Measurements from ENCODE around the gene CBFA2T2.
"Not testable (repeated sequence)": the region's sequence is repeated elsewhere in the genome, so short reads cannot be mapped to it uniquely, and the experiment has no call there.

The CBFA2T2 gene

DNA sequence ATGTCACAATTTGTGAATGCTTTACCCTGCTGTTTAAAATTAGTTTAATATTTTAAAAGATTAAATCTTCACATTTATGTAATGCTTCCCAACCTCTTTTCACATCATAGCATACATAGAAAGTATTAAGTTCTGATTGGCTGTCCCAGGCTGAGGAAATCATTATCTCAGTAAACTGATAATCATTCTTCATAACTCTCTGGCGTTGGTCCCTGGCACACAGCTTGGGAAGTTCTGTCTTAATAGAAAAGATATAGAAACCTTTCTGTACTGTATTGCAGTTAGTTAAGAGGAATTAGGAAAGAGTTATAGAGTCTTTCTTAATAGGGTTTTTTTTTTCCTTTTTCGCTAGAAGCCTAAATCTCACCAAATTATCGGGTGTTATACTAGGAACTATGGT is 85.4 kb downstream of the CBFA2T2 start:
- no peak for DNase-seq (ENCODE audit: low spot score)

GRCh38 chr20:33576432-33577125 is 86.7 kb downstream of the CBFA2T2 start:
- DNase-seq (ENCODE audit: low spot score), result no peak

DNA sequence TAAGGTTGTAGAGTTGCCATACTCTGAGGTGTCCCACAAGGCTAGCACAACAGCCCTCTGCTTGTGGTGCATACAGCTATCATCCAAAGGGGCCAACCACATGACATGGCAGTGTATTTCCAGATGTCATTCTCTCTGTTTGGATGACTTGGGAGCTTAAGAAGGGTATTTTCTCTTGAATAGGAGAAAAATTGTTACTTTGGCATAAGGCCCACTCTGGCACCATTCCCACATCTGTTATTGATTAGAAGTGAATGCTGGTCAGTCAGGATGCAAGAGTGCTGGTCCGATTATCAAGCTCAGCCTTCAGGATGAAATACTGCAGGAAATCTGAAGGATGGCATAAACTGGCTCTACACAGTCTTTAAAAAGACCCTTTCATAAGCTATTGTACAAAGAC is 88.6 kb downstream of the CBFA2T2 start:
- DNase-seq (ENCODE audit: low spot score), result no peak

DNA sequence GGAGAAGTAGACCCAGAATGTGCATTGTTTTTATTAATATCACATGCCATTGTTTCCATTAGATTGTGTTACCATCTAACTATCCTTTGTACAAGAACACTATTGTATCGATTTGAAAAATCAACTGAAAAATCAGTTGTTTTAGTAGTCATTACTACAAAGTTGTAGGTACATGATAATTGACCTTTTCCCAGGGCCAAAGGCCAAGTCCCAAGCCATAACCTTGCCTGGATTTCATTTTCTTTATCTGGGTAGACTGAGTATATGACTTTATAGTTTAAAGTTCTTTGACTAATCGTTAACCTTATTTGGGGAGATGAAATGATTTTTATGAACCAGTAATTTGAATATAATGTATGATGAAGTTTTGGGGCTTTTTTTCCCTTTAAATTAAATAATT is 93.2 kb downstream of the CBFA2T2 start:
- no peak for DNase-seq (ENCODE audit: low spot score)

- DNase-seq (ENCODE audit: low spot score), result no peak
Measured at GRCh38 chr20:33584976-33585375, 95.1 kb downstream of the CBFA2T2 start.

DNA sequence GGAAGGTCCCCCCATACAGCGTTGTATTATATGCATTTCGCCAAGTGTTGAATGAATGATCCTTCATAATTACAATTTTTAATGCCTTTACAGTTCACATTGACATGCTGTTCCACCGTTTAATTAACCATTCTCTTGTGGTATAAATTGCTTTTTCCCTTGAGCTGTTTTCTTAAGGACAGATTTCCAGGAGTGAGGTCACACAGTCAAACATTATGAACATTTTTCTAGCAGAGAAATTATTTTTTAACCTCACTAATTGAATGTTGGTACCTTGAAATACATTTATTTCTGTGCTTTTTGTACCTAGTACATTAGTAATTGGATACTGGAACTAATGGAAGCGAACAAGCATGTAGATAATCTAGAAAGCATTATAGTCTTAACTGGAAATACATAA is 95.5 kb downstream of the CBFA2T2 start:
- DNase-seq (ENCODE audit: low spot score), result no peak

DNA sequence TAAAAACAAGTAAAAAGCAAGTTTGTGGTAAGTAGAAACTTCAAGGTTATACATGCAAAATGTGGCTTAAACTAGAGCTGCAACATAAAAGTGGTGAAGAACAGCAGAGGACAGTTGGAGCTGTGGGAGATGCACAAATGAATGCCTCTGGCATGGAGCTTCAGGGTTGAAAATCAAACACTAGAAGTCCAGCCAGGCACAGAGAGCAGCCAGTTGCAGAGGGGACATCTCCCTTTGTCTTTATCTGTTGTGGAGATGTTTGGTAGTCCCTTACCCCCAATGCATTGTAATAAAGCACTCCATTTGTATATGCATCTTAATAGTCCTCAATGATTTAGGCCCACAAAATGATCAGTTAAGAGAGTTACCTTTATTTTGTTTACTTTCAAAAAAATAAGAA is 99.2 kb downstream of the CBFA2T2 start:
- DNase-seq (ENCODE audit: low spot score), result no peak

GRCh38 chr20:33591901-33592300 is 102.0 kb downstream of the CBFA2T2 start:
- DNase-seq (ENCODE audit: low spot score), result not testable (repeated sequence)

DNA sequence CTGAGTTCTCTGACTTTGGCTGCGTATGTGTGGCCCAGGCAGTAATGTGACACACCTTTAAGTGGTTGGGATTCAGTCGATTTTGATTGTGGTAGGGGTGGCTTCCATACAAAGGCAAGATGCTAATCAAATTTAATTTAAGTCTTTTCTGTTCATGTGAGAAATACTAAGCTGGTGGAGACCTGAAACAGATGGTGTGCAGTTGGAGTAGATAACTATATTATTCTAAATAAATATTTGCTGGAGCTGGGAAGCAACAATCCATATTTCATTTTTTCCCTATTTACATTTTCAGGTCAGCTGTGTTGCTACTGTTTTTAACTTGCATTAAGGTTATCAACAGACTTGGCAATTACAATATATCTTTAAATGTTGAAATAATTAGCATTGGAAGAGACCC is 104.8 kb downstream of the CBFA2T2 start:
- DNase-seq (ENCODE audit: low spot score), result no peak

GRCh38 chr20:33600414-33600813 is 110.5 kb downstream of the CBFA2T2 start:
- DNase-seq (ENCODE audit: low spot score), result no peak

DNA sequence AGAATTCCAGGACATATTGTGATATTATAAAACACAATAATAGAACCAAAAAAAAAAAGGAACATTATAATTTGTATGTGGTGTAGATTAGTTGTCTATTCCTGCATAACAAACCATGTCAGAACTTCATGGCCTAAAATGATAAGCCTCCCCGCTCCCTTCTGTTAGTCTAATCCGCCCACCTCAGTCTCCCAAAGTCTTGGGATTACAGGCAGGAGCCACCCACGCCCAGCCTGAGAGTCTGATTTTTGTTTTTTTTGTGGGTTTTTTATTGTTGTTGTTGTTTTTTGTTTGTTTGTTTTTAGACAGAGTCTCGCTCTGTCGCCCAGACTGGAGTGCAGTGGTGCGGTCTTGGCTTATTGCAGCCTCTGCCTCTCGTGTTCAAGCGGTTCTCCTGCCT is 111.1 kb downstream of the CBFA2T2 start:
- no peak for DNase-seq (ENCODE audit: low spot score)

DNA sequence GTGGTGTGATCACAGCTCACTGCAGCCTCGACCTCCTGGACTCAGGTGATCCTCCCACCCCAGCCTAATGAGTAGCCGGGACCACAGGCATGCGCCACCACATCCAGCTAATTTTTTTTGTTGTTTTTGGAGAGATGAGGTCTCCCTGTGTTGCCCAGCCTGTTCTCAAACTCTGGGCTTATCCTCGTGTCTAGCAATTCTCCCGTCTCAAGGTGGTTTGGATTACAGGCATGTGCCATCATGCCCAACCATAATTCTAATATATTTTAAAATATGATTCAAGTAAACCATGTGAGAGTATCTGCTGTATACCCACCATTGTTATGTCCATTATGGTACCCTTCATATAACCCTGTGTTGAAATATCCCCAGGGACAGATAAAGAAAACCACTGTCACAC is 112.0 kb downstream of the CBFA2T2 start:
- DNase-seq (ENCODE audit: low spot score), result no peak

DNA sequence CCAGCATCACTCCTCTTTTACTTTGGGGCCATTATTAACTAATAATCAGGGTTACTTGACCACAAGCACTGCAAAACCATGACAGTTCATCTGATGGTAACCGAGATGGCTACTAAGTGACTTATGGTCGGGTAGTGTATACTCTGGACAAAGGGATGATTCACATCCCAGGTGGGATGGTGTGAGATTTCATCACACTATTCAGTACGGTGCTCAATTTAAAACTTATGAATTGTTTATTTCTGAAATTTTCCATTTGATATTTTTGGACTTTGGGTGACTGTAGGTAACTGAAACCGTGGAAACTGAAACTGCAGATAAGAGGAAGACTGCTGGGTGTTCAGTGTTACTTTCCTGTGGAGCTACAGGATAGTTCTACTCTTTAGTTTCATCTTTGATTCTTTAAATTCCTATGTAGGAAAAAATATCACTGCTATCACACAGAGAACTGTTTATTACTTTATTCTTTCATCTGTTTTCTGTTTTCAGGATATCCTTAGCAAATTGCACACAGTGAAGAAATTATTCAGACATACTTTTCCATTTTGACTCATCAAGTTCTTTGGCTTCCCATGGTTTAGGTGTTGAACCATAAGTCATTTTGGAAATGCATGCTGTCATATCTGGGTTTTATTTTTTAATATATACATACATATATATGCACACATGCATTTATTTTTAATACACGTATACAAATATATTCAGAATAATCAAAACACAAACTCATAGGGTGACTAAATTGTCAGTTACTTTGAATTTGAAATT is 113.1 kb downstream of the CBFA2T2 start:
- no peak for DNase-seq (ENCODE audit: low spot score)

DNA sequence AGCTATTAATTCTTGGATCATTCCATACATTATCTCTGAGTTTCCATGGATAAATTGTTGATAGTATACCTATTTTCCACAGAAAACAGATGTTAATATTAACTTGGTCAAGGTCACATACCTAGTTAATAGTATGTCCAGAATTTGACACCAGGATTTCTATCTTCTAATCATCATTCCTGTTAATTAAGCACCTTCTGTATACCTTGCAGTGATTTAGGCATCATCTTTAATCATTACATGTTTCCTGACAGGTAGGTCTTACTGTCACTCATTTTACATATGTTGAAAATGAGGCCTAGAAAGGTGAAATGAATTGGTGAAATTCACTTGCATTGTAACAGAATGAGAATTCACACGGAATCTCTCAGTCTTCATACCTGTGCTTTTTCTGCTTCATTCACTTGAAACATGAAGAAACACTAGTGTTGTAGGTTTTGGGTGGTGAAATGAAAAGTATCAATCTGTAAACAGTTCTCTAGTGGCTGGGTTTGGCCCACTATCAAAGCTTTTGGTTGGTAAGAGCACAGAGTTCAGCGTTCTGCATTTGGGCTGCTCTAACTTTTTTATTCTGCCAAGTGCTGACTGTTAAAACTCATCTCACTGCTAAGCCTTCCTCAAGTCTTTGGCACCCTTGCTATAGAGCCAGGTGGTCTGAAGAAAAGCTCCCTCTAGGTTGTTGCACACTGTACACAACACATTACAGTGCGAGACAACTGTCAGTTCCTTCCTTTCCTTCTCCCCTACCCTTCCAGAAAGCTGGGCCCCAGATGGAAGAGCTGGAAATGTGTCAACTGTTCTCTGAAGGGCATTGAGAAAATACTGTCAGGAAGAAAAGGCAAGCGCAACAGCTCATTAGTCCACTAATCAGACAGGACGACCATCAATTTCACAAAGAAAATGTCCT is 114.4 kb downstream of the CBFA2T2 start:
- no peak for DNase-seq (ENCODE audit: low spot score)

GRCh38 chr20:33604991-33605370 is 115.1 kb downstream of the CBFA2T2 start:
- DNase-seq (ENCODE audit: low spot score), result no peak

GRCh38 chr20:33606118-33606771 is 116.3 kb downstream of the CBFA2T2 start:
- no peak for DNase-seq (ENCODE audit: low spot score)

DNA sequence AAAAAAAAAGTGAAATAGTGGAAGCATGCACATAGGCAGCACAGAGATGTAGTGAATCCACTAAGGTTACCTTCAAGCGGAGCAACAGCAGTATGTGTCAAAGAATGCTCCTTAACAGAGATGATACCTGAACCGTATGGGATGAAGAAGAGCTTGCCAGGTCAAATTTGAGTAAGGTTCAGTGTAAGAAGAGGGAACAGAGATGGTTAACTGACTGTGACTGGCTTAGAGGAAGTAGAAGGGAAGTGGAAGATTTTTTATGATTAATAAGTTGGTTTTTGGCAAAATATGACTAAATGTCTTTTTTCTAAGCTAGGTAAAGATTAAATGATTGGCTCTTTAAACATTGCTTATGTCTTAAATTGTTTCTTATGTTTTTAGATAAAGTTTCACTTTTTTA is 119.6 kb downstream of the CBFA2T2 start:
- no peak for DNase-seq (ENCODE audit: low spot score)

- no peak for DNase-seq (ENCODE audit: low spot score)
Measured at GRCh38 chr20:33611106-33611505, 121.2 kb downstream of the CBFA2T2 start.

DNA sequence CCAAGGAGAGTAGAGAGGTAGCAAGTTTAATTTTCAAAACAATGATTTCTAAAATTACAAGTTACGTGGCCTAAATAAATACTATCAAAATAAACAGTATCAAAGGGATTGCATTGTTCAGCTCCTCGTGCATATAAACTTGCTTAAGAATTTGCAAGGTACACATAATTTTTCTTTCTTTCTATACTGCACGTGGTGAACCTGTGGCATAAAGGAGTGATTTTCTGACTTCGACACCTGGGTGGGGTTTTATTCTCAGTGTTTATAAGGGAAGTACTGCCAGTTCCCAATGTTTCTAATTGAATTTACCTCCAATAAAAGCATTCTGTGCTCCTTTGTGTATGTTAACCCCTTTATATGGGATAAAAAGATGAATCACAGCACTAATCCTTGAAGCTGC is 122.1 kb downstream of the CBFA2T2 start:
- no peak for DNase-seq (ENCODE audit: low spot score)

DNA sequence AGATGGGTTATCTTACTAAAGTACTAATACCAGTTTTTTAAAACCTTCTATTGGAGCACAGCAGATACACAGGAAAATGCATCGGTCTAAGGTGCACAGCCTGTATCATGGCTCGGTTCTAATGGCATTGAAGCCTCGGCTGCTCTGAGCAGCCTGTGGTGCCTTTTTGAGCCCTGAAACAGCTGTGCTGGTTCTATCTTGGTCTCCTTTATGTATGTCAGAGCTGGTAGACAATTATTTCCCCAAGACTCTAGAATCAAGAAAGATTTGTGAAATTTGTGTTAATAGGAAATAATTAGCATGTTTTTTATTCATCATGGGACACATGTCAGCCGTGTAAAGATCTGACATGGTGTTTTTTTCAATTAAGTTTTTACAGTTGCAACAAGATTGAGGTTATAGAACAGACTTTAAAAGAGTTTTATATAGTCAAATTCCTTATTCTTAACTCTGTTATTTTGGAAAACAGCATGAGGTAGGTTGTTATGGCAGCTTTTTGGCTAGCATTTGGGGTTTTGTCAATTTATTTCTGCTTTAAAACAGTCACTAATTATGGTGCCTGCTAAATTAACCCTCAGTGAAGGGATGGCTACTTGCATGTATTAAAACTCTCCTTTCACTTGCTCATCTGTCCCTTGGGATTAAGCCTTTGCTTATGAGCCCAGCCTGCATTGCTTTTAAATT is 132.0 kb downstream of the CBFA2T2 start:
- no peak for DNase-seq (ENCODE audit: low spot score)

GRCh38 chr20:33622705-33623365 is 132.9 kb downstream of the CBFA2T2 start:
- DNase-seq (ENCODE audit: low spot score), result no peak

Measured in HuH-7.5 (cell line).